Testis (tissue), 2 donors: ENCODE data around the gene TMEM109.

Experiments
- POLR2A ChIP-seq: fragments of 450-650 bp; IDR thresholded peaks from one replicate; pipeline ENCODE4 v1.6.1; 2017; ENCODE audit warnings: antibody characterized with exemption, mild to moderate bottlenecking, moderate library complexity
- TF ChIP-seq, protein P1 (sequence below), 3 experiments: fragments of 450-650 bp in 2 of 3; fragments of 200-600 bp in 1 of 3; sonication (generic) in 1 of 3; IDR thresholded peaks; one replicate each; pipeline ENCODE4 v1.5.1; 2016 to 2019; ENCODE audit warnings: antibody characterized with exemption in 3 of 3, mild to moderate bottlenecking in 2 of 3, moderate library complexity in 1 of 3

DNA sequence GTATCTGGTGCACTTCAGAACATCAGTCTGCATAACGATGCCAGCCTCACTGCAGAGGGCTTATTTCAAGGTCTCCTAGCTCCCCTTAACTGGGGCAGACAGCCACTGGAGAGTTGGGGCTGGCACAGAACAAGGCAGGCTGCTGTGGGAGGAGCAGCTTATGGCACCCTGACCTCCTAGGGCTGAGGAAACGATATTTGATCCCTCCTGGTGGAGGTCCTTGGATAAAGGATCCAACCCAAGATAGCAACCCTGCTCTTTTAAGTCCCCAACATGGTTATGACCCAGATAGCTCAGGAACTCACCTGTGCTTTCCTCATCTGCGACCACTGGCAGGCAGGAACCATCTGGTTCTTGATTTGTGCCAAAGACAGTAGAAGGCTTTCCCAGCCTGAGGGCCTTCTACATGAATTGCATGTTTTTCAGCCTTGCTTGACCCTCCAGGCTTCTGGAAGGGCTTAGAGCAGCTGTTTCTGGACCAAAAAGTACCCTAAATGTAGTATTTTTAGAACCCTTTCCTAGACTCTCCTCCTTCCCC is 2.8 kb downstream of the TMEM109 start:
- TF ChIP-seq, protein P1, sequence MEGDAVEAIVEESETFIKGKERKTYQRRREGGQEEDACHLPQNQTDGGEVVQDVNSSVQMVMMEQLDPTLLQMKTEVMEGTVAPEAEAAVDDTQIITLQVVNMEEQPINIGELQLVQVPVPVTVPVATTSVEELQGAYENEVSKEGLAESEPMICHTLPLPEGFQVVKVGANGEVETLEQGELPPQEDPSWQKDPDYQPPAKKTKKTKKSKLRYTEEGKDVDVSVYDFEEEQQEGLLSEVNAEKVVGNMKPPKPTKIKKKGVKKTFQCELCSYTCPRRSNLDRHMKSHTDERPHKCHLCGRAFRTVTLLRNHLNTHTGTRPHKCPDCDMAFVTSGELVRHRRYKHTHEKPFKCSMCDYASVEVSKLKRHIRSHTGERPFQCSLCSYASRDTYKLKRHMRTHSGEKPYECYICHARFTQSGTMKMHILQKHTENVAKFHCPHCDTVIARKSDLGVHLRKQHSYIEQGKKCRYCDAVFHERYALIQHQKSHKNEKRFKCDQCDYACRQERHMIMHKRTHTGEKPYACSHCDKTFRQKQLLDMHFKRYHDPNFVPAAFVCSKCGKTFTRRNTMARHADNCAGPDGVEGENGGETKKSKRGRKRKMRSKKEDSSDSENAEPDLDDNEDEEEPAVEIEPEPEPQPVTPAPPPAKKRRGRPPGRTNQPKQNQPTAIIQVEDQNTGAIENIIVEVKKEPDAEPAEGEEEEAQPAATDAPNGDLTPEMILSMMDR (IDR thresholded peaks at IDR 0.05), result no peak
- TF ChIP-seq POLR2A, result no peak
